Measurements from ENCODE around the gene SPRR4.
"Not testable (repeated sequence)": the region's sequence is repeated elsewhere in the genome, so short reads cannot be mapped to it uniquely, and the experiment has no call there.

The SPRR4 gene

DNA sequence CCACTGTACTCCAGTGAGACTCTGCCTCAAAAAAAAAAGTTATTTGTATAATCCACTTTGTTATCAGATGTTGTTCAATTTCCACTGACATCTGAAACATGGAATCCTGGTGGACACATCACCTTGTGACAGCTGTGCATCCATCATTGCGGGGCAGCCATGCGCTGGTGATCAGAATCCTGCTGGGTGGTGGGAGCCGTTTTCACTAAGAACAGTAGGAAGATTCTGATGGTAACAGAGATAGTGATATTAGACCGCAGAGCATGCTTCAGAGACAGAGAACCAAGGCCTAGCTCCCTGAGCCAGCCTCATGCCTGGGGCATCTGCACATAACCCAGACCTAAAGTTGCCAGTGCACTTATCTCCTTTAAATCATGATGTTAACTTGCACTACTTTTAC lies 28.0 kb downstream of the SPRR4 start:
- no peak overlapping the region for H3K4me3 ChIP-seq (ENCODE audit: low read depth, low read length)
- no peak for DNase-seq (ENCODE audit: low read depth)
- TF ChIP-seq CTCF (IDR thresholded peaks at IDR 0.05; ENCODE audit: low read depth, low read length) (no peak), MAX (IDR thresholded peaks at IDR 0.05; ENCODE audit: low read depth, low read length) (no peak), POLR2A (IDR thresholded peaks at IDR 0.05; ENCODE audit: extremely low read depth, insufficient read length) (no peak), MYC (IDR thresholded peaks at IDR 0.05; ENCODE audit: low read depth, low read length) (no peak)

DNA sequence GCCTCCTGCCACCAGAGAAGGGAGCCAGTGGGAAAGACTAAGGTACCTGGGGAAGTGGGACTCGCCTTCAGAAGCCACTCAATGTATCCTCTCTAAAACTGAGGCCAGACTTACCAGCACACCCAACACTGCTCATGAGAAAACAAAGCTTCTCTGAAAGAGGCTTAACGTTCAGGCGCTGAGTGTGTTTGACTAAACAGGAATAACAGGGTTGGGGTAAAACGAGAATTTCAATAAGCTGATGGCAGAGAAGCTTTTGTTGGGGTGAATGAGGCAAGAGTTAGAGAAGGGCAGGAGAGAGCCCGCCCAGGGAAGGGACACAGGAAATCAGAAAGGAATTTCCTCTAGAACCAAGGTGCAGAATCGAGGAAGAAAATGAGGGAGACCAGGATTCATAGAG lies 29.4 kb downstream of the SPRR4 start:
- TF ChIP-seq MYC (IDR thresholded peaks at IDR 0.05; ENCODE audit: low read depth, low read length) (no peak), POLR2A (IDR thresholded peaks at IDR 0.05; ENCODE audit: extremely low read depth, insufficient read length) (no peak), CTCF (IDR thresholded peaks at IDR 0.05; ENCODE audit: low read depth, low read length) (no peak), MAX (IDR thresholded peaks at IDR 0.05; ENCODE audit: low read depth, low read length) (no peak)
- DNase-seq (ENCODE audit: low read depth) = no peak

GRCh38 chr1:153000294-153000693 lies 29.8 kb downstream of the SPRR4 start:
- no peak for TF ChIP-seq MYC (IDR thresholded peaks at IDR 0.05; ENCODE audit: low read depth, low read length)
- TF ChIP-seq POLR2A (IDR thresholded peaks at IDR 0.05; ENCODE audit: extremely low read depth, insufficient read length) = no peak
- TF ChIP-seq CTCF (IDR thresholded peaks at IDR 0.05; ENCODE audit: low read depth, low read length) = no peak
- TF ChIP-seq MAX (IDR thresholded peaks at IDR 0.05; ENCODE audit: low read depth, low read length) = no peak
- no peak for DNase-seq (ENCODE audit: low read depth)
- H3K4me3 ChIP-seq (ENCODE audit: low read depth, low read length) = no peak overlapping the region

More for the DNA sequence above, 29.4 kb downstream of the SPRR4 start:
- no peak overlapping the region for H3K4me3 ChIP-seq (ENCODE audit: low read depth, low read length)

DNA sequence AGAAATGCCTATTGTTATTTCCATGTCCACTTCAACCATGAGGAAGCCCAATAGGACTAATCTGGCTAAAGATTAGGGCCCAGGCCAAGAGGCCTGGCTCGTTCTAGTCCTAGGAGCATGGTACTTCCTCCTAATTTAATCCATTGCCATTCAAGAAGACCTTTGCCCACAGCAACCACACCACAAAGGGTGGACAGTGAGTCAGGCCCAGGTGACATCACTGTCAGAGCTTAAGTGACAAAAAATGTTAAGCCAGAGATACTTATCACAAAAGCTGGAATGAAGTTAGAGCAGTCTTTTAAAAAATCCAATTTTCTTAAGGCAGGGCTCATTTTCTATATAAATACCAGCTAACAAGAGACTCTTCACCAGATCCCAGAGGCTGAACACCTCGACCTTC lies 30.9 kb downstream of the SPRR4 start, which contains the start of gene SPRR3:
Gene SPRR3, plus strand, starts transcription at position 368 of the 400 bp plus-strand sequence. CDS start 1,272 bp downstream, outside the sequence.
- TF ChIP-seq POLR2A (IDR thresholded peaks at IDR 0.05; ENCODE audit: extremely low read depth, insufficient read length) (no peak), MYC (IDR thresholded peaks at IDR 0.05; ENCODE audit: low read depth, low read length) (no peak), MAX (IDR thresholded peaks at IDR 0.05; ENCODE audit: low read depth, low read length) (no peak), CTCF (IDR thresholded peaks at IDR 0.05; ENCODE audit: low read depth, low read length) (no peak)
- peak; percentile 2 for DNase-seq (ENCODE audit: low read depth)
- no peak within 1 kb of the TSS for H3K4me3 ChIP-seq (ENCODE audit: low read depth, low read length)

DNA sequence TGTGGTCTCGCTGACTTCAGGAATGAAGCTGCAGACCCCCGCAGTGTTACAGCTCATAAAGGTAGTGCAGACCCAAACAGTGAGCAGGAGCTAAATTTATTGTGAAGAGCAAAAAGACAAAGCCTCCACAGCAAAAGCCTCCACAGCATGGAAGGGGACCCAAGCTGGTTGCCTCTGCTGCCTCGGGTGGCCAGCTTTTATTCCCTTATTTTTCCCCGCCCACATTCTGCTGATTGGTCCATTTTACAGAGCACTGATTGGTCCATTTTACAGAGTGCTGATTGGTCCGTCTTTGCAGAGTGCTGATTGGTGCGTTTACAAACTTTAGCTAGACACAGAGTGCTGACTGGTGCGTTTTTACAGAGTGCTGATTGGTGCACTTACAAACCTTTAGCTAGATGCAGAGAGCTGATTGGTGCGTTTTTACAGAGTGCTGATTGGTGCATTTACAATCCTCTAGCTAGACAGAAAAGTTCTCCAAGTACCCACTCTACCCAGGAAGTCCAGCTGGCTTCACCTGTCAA lies 40.8 kb downstream of the SPRR4 start:
- DNase-seq (ENCODE audit: low read depth); H3K4me3 ChIP-seq (ENCODE audit: low read depth, low read length): not testable (repeated sequence)

- not testable (repeated sequence) for DNase-seq (ENCODE audit: low read depth); H3K4me3 ChIP-seq (ENCODE audit: low read depth, low read length)
Measured at GRCh38 chr1:153021829-153022228, 51.4 kb downstream of the SPRR4 start.

Measured in NB4 (cell line).